ENCODE measurements around the gene XPO4. TPM values are rescaled to one million over a fixed set of nuclear protein-coding genes. Genes with fewer than 3 reads are reported as not detected.

XPO4 gene
- total RNA-seq, 1 donor from 2014 or later = 19.9 TPM

GRCh38 chr13:20769834-20770233 lies 132.7 kb downstream of the XPO4 start:
- H3K27me3 ChIP-seq (ENCODE audit: insufficient read depth, low read length) = no peaks in the 10 kb centered on the region
- H3K4me1 Mint-ChIP-seq (ENCODE audit: low read depth, unreplicated experiment) = peaks cover 4% of the 10 kb centered on the region
- H3K27me3 Mint-ChIP-seq (ENCODE audit: low read depth, unreplicated experiment) = no peaks in the 10 kb centered on the region
- H3K9me3 Mint-ChIP-seq (ENCODE audit: unreplicated experiment) = peaks cover 15% of the 10 kb centered on the region
- H3K9me3 ChIP-seq (ENCODE audit: insufficient read depth, low read depth, low read length) = no peaks in the 10 kb centered on the region
- no peak overlapping the region for H3K27ac Mint-ChIP-seq (ENCODE audit: unreplicated experiment)
- no peak overlapping the region for H3K27ac ChIP-seq (ENCODE audit: low read depth, low read length)
- H3K4me1 ChIP-seq (ENCODE audit: insufficient read depth, low read length) = peaks cover 9% of the 10 kb centered on the region
- peaks cover 2% of the 10 kb centered on the region for H3K36me3 ChIP-seq (ENCODE audit: insufficient read depth, low read length)
- no peaks in the 10 kb centered on the region for H4K20me1 ChIP-seq (ENCODE audit: insufficient read depth, low read length)
- no peak overlapping the region for H3K4me2 ChIP-seq (ENCODE audit: low read length)
- peaks cover 15% of the 10 kb centered on the region for H3K36me3 Mint-ChIP-seq (ENCODE audit: low read depth, unreplicated experiment)
- no peak overlapping the region for H3K4me3 Mint-ChIP-seq (ENCODE audit: unreplicated experiment)
- H3K4me3 ChIP-seq (ENCODE audit: insufficient read depth, low read depth, low read length) = no peak overlapping the region
- DNase-seq (ENCODE audit: low read depth) = no peak
- no peak overlapping the region for H2AFZ ChIP-seq (ENCODE audit: low read depth, low read length)
- no peak overlapping the region for H3K9ac ChIP-seq (ENCODE audit: low read length)
- TF ChIP-seq CTCF (IDR thresholded peaks at IDR 0.05; ENCODE audit: insufficient read depth, low read depth, low read length) = no peak
- no peak for TF ChIP-seq EZH2 (IDR thresholded peaks at IDR 0.05; ENCODE audit: insufficient read depth, low read length)
- FAIRE-seq = no peak
- peaks cover 14% of the 10 kb centered on the region for H3K79me2 ChIP-seq (ENCODE audit: insufficient read depth, low read length)

DNA sequence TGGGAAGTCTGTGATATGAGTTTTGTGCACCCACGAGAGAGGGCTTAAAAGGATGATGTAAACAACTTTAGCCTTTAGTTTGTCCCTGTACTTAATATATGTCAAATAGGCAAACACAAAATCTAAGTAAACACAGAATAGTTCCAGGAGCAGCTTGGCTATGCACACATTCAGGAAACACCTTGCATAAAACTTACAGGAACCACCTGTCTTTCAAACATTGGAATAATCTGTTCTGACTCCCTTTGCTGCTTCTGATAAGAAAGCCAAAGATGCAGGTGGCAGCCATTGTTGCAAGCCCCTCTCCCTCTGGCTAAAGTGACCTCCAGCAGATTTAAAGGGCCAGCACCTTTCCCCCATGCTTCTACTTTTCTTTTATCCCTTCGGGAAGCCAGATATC lies 133.5 kb downstream of the XPO4 start:
- Mint-ChIP-seq H3K4me1 (ENCODE audit: low read depth, unreplicated experiment) (peaks cover 4% of the 10 kb centered on the region), H3K27me3 (ENCODE audit: low read depth, unreplicated experiment) (no peaks in the 10 kb centered on the region), H3K4me3 (ENCODE audit: unreplicated experiment) (no peak overlapping the region), H3K27ac (ENCODE audit: unreplicated experiment) (no peak overlapping the region), H3K36me3 (ENCODE audit: low read depth, unreplicated experiment) (peaks cover 15% of the 10 kb centered on the region), H3K9me3 (ENCODE audit: unreplicated experiment) (peaks cover 15% of the 10 kb centered on the region)
- H3K27ac ChIP-seq (ENCODE audit: low read depth, low read length) = no peak overlapping the region
- H2AFZ ChIP-seq (ENCODE audit: low read depth, low read length) = no peak overlapping the region
- H3K79me2 ChIP-seq (ENCODE audit: insufficient read depth, low read length) = peaks cover 14% of the 10 kb centered on the region
- H3K36me3 ChIP-seq (ENCODE audit: insufficient read depth, low read length) = peaks cover 2% of the 10 kb centered on the region
- no peak overlapping the region for H3K4me3 ChIP-seq (ENCODE audit: insufficient read depth, low read depth, low read length)
- no peaks in the 10 kb centered on the region for H3K27me3 ChIP-seq (ENCODE audit: insufficient read depth, low read length)
- H3K4me2 ChIP-seq (ENCODE audit: low read length) = no peak overlapping the region
- FAIRE-seq (no peak), DNase-seq (ENCODE audit: low read depth) (no peak)
- peaks cover 9% of the 10 kb centered on the region for H3K4me1 ChIP-seq (ENCODE audit: insufficient read depth, low read length)
- H4K20me1 ChIP-seq (ENCODE audit: insufficient read depth, low read length) = no peaks in the 10 kb centered on the region
- no peak overlapping the region for H3K9ac ChIP-seq (ENCODE audit: low read length)
- no peaks in the 10 kb centered on the region for H3K9me3 ChIP-seq (ENCODE audit: insufficient read depth, low read depth, low read length)
- TF ChIP-seq EZH2 (IDR thresholded peaks at IDR 0.05; ENCODE audit: insufficient read depth, low read length) (no peak), CTCF (IDR thresholded peaks at IDR 0.05; ENCODE audit: insufficient read depth, low read depth, low read length) (no peak)

DNA sequence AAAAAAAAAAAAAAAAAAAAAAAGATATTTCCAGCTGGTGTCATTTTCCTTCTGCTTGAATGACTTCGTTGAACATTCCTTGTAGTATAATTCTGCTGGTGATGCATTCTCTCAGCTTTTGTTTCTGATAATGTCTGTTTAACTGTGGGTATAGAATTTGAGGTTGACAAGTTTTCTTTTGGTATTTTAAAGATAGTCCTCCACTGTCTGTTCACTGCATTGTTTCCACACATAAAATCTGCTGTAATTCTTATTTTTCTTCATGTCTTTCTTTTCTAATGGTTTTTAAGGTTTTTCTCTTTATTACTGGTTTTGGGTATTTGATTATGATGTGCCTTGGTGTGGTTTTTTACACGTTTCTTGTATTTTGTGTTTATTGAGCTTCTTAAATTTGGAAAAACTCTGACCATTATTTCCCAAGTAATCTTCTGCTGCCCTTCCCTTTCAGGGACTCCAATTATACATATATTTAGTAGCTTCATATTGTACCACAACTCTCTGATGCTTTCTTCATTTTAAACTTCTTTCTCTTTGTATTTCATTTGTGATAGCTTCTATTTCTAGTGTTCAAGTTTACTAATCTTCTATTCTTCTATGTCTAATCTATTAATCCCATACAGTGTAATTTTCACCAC lies 135.1 kb downstream of the XPO4 start:
- peaks cover 15% of the 10 kb centered on the region for H3K9me3 Mint-ChIP-seq (ENCODE audit: unreplicated experiment)
- Histone ChIP-seq H4K20me1 (ENCODE audit: insufficient read depth, low read length) (no peaks in the 10 kb centered on the region), H3K4me1 (ENCODE audit: insufficient read depth, low read length) (peaks cover under 1% of the 10 kb centered on the region), H3K9ac (ENCODE audit: low read length) (no peak overlapping the region), H3K27me3 (ENCODE audit: insufficient read depth, low read length) (no peaks in the 10 kb centered on the region), H3K27ac (ENCODE audit: low read depth, low read length) (no peak overlapping the region), H3K9me3 (ENCODE audit: insufficient read depth, low read depth, low read length) (no peaks in the 10 kb centered on the region), H3K79me2 (ENCODE audit: insufficient read depth, low read length) (peaks cover 3% of the 10 kb centered on the region), H3K4me3 (ENCODE audit: insufficient read depth, low read depth, low read length) (no peak overlapping the region), H3K36me3 (ENCODE audit: insufficient read depth, low read length) (peaks cover 2% of the 10 kb centered on the region), H3K4me2 (ENCODE audit: low read length) (no peak overlapping the region), H2AFZ (ENCODE audit: low read depth, low read length) (no peak overlapping the region)
- no peak overlapping the region for H3K4me3 Mint-ChIP-seq (ENCODE audit: unreplicated experiment)
- DNase-seq (ENCODE audit: low read depth) = no peak
- H3K36me3 Mint-ChIP-seq (ENCODE audit: low read depth, unreplicated experiment) = peaks cover 15% of the 10 kb centered on the region
- no peak for TF ChIP-seq CTCF (IDR thresholded peaks at IDR 0.05; ENCODE audit: insufficient read depth, low read depth, low read length)
- TF ChIP-seq EZH2 (IDR thresholded peaks at IDR 0.05; ENCODE audit: insufficient read depth, low read length) = no peak
- no peak overlapping the region for H3K27ac Mint-ChIP-seq (ENCODE audit: unreplicated experiment)
- no peak for FAIRE-seq
- no peaks in the 10 kb centered on the region for H3K27me3 Mint-ChIP-seq (ENCODE audit: low read depth, unreplicated experiment)
- peaks cover 2% of the 10 kb centered on the region for H3K4me1 Mint-ChIP-seq (ENCODE audit: low read depth, unreplicated experiment)
